HepG2 (cell line): ENCODE results near the gene C5orf34. TPM values are rescaled to one million over a fixed set of nuclear protein-coding genes. Genes with fewer than 3 reads are reported as not detected.
A peak's percentile ranks its signal among the peaks of the same experiment; 100 is the strongest.
"Not testable (repeated sequence)": the region's sequence is repeated elsewhere in the genome, so short reads cannot be mapped to it uniquely, and the experiment has no call there.

Experiments
- ATAC-seq: fragments of 200-7000 bp; cut with Tn5 transposase; 3 replicates; pipeline ENCODE4 v1.9.1; 2020; ENCODE audit warnings: mild to moderate bottlenecking, moderate library complexity
- BruUV-seq: library from RNA; stranded (reverse); fragments of 400-500 nt; replicated peaks from 2 replicates; lab custom pipeline; 2021; lab: Mats Ljungman, UMichigan
- CTCF ChIA-PET: fragments of 300-600 bp; formaldehyde crosslinking; extraction: SDS; loops from one replicate; lab custom pipeline; 2021; ENCODE audit warnings: low total read pairs, inconsistent platforms, low intra/inter-chr PET ratio; lab: Yijun Ruan, JAX
- POLR2A ChIA-PET: fragments of 350-600 bp; sonication (Branson Sonifier 250); formaldehyde crosslinking; loops from one replicate; lab custom pipeline; 2020; ENCODE audit warnings: antibody characterized with exemption, inconsistent platforms; lab: Yijun Ruan, JAX
- DNase-seq: peaks from one replicate; pipeline ENCODE4 v3.0.0-alpha.2; 2015; ENCODE audit warnings: low spot score
- FAIRE-seq: peaks from 3 replicates; lab custom pipeline; 2011; peaks lifted over from hg19 to GRCh38; lab: Jason Lieb, UNC
- H2AFZ ChIP-seq: one replicate; pipeline ENCODE4 v1.6.1; 2011; ENCODE audit warnings: low read length, inconsistent platforms
- H3K27ac ChIP-seq: fragments of 300-600 bp; 3 replicates; pipeline ENCODE4 v1.8.0; 2011; ENCODE audit warnings: mixed run types, mild to moderate bottlenecking, mixed read lengths, low read length, inconsistent platforms; ENCODE audit not compliant: insufficient read depth; ENCODE audit errors: extremely low read length
- H3K27me3 ChIP-seq, 2 experiments: fragments of 200-600 bp in 1 of 2; 2 replicates in 1 of 2; 3 replicates in 1 of 2; pipeline versions ENCODE4 v1.6.0 to v1.8.0; 2011; ENCODE audit warnings: low read length in 2 of 2, mild to moderate bottlenecking in 2 of 2, moderate library complexity in 2 of 2, inconsistent platforms in 1 of 2; ENCODE audit not compliant: insufficient read depth in 2 of 2, control insufficient read depth in 1 of 2
- H3K36me3 ChIP-seq, 2 experiments: fragments of 200-600 bp in 1 of 2; replicated peaks in 1 of 2; 2 replicates in 1 of 2; 3 replicates in 1 of 2; pipeline versions ENCODE4 v1.5.1 to v1.8.0; 2011; ENCODE audit warnings: low read length in 2 of 2, inconsistent platforms in 1 of 2; ENCODE audit not compliant: insufficient read depth in 2 of 2, control insufficient read depth in 1 of 2
- H3K4me1 ChIP-seq: 2 replicates; pipeline ENCODE4 v1.5.1; 2012; ENCODE audit warnings: low read length, inconsistent platforms; ENCODE audit not compliant: insufficient read depth
- H3K4me2 ChIP-seq: 2 replicates; pipeline ENCODE4 v1.6.0; 2011; ENCODE audit warnings: low read depth, low read length, inconsistent platforms
- H3K4me3 ChIP-seq, 3 experiments: fragments of 200-600 bp in 1 of 3; sonication (generic), shearing (Covaris generic) in 1 of 3; replicated peaks in 1 of 3; 2 replicates each; pipeline ENCODE4 v1.5.1; 2011 to 2016; ENCODE audit warnings: low read length in 3 of 3, inconsistent platforms in 2 of 3, low read depth in 2 of 3, mild to moderate bottlenecking in 2 of 3, control low read depth in 1 of 3, mixed read lengths in 1 of 3; ENCODE audit not compliant: insufficient read depth in 1 of 3
- H3K79me2 ChIP-seq: one replicate; pipeline ENCODE4 v1.6.1; 2011; ENCODE audit warnings: low read length, inconsistent platforms; ENCODE audit not compliant: insufficient read depth
- H3K9ac ChIP-seq: 2 replicates; pipeline ENCODE4 v1.6.0; 2011; ENCODE audit warnings: mild to moderate bottlenecking, low read depth, low read length, inconsistent platforms; ENCODE audit not compliant: insufficient read depth
- H3K9me3 ChIP-seq: 2 replicates; pipeline ENCODE4 v1.5.1; 2012; ENCODE audit warnings: mild to moderate bottlenecking, low read length
- H4K20me1 ChIP-seq: 2 replicates; pipeline ENCODE4 v1.6.0; 2011; ENCODE audit warnings: inconsistent platforms, mild to moderate bottlenecking, low read length, moderate library complexity; ENCODE audit not compliant: insufficient read depth
- ARNTL ChIP-seq: sonication (generic); formaldehyde crosslinking; IDR thresholded peaks from 2 replicates; pipeline ENCODE4 v1.4.0; 2020; ENCODE audit warnings: mild to moderate bottlenecking, missing genetic modification reagents
- BRF2 ChIP-seq: sonication (generic); formaldehyde crosslinking; IDR thresholded peaks from 2 replicates; pipeline ENCODE4 v1.8.1; 2022; ENCODE audit warnings: mild to moderate bottlenecking, missing genetic modification reagents
- DR1 ChIP-seq: sonication (generic); formaldehyde crosslinking; IDR thresholded peaks from 2 replicates; pipeline ENCODE4 v1.8.0; 2021; ENCODE audit warnings: mild to moderate bottlenecking, missing genetic modification reagents, inconsistent platforms
- KAT8 ChIP-seq: IDR thresholded peaks from 2 replicates; pipeline ENCODE4 v1.6.1; 2016; ENCODE audit warnings: missing genetic modification reagents, missing compliant biosample characterization
- KMT2A ChIP-seq: sonication (generic); formaldehyde crosslinking; IDR thresholded peaks from 2 replicates; pipeline ENCODE4 v1.4.0; 2020; ENCODE audit warnings: missing genetic modification reagents
- PAX8 ChIP-seq: sonication (generic); formaldehyde crosslinking; IDR thresholded peaks from 2 replicates; pipeline ENCODE4 v1.8.0; 2022; ENCODE audit warnings: mild to moderate bottlenecking, missing genetic modification reagents, borderline replicate concordance
- SP5 ChIP-seq: IDR thresholded peaks from 2 replicates; pipeline ENCODE4 v1.6.1; 2016; ENCODE audit warnings: low read depth, borderline replicate concordance
- SPEN ChIP-seq: sonication (generic); formaldehyde crosslinking; IDR thresholded peaks from 2 replicates; pipeline ENCODE4 v1.5.1; 2020; ENCODE audit warnings: low read depth, mild to moderate bottlenecking, missing genetic modification reagents
- TCF12 ChIP-seq, 2 experiments: fragments of 450-650 bp in 1 of 2; sonication (generic) in 1 of 2; formaldehyde crosslinking in 1 of 2; IDR thresholded peaks; 2 replicates each; pipeline versions ENCODE4 v1.6.1 to v1.8.0; 2017 to 2022; ENCODE audit warnings: antibody characterized with exemption in 1 of 2, mild to moderate bottlenecking in 1 of 2, missing genetic modification reagents in 1 of 2, moderate library complexity in 1 of 2
- ZBTB20 ChIP-seq: sonication (generic); formaldehyde crosslinking; IDR thresholded peaks from 2 replicates; pipeline ENCODE4 v1.8.1; 2023; ENCODE audit warnings: missing genetic modification reagents, low read depth, mild to moderate bottlenecking, borderline replicate concordance
- ZBTB3 ChIP-seq: sonication (generic); formaldehyde crosslinking; IDR thresholded peaks from 2 replicates; pipeline ENCODE4 v1.4.0; 2020; ENCODE audit warnings: low read depth, mild to moderate bottlenecking, moderate library complexity, missing genetic modification reagents, borderline replicate concordance
- ZFX ChIP-seq: sonication (generic); formaldehyde crosslinking; IDR thresholded peaks from 2 replicates; pipeline ENCODE4 v1.4.0; 2020; ENCODE audit warnings: mild to moderate bottlenecking, low read depth, missing genetic modification reagents, moderate library complexity
- ZFY ChIP-seq: sonication (generic); formaldehyde crosslinking; IDR thresholded peaks from 2 replicates; pipeline ENCODE4 v1.4.0; 2020; ENCODE audit warnings: missing genetic modification reagents
- ZHX2 ChIP-seq, 2 experiments: sonication (generic) in 1 of 2; formaldehyde crosslinking in 1 of 2; IDR thresholded peaks; 2 replicates each; pipeline versions ENCODE4 v1.6.1 to v1.9.0; 2014 to 2022; ENCODE audit warnings: antibody characterized with exemption in 1 of 2, borderline replicate concordance in 1 of 2, inconsistent platforms in 1 of 2, low read depth in 1 of 2, missing genetic modification reagents in 1 of 2
- ZNF30 ChIP-seq: sonication (generic); formaldehyde crosslinking; IDR thresholded peaks from 2 replicates; pipeline ENCODE4 v1.5.0; 2020; ENCODE audit warnings: mild to moderate bottlenecking, missing genetic modification reagents
- ZNF567 ChIP-seq: sonication (generic); formaldehyde crosslinking; IDR thresholded peaks from 2 replicates; pipeline ENCODE4 v1.8.1; 2023; ENCODE audit warnings: mild to moderate bottlenecking, missing genetic modification reagents, borderline replicate concordance
- ZNF616 ChIP-seq: sonication (generic); formaldehyde crosslinking; IDR thresholded peaks from 2 replicates; pipeline ENCODE4 v1.5.0; 2020; ENCODE audit warnings: low read depth, mild to moderate bottlenecking, missing genetic modification reagents
- WGBS: methylation state at CpG from one replicate; pipeline ENCODE4 v1.1.6; 2017; ENCODE audit warnings: low lambda C conversion rate; 5-methylcytosine and 5-hydroxymethylcytosine counted together
- in situ Hi-C: cut with HindIII; loops from 2 replicates; pipeline ENCODE4 v1.10.0; 2017; ENCODE audit warnings: low pct_unique_long_range_greater_than_20kb; ENCODE audit not compliant: extremely low pct_ligation_motif_present
- intact Hi-C: fragments of 100-400 bp; cut with micrococcal nuclease; formaldehyde crosslinking; loops from one replicate; pipeline ENCODE4 v1.10.0; 2022; ENCODE audit not compliant: unreplicated experiment
- polyA plus RNA-seq, 8 experiments: library from polyadenylated mRNA; depleted of rRNA in 3 of 8; stranded (reverse) in 7 of 8; unstranded in 1 of 8; fragments of >200 nt; fragmentation: Illumina TruSeq in 4 of 8; extraction: Trizol in 4 of 8; gene quantifications; 2 replicates each; pipeline versions ENCODE4 v1.2.1 to v1.2.3, GENCODE V29; 2011 to 2016; ENCODE audit warnings: low read depth in 4 of 8, missing spikeins in 1 of 8, mixed read lengths in 1 of 8; ENCODE audit not compliant: insufficient read depth in 1 of 8
- total RNA-seq, 5 experiments: library from RNA; depleted of rRNA; stranded (reverse); fragments of >200 nt; fragmentation: Illumina TruSeq; extraction: Trizol; gene quantifications; 2 replicates each; pipeline ENCODE4 v1.2.3, GENCODE V29; 2016; ENCODE audit warnings: low read depth in 1 of 5

Gene C5orf34
- total and polyA plus RNA-seq, 2 of the 13 experiments (the other 11 are each of a cell fraction or from before 2014, with no cell fraction given) = 3.2 to 6.4 TPM

DNA sequence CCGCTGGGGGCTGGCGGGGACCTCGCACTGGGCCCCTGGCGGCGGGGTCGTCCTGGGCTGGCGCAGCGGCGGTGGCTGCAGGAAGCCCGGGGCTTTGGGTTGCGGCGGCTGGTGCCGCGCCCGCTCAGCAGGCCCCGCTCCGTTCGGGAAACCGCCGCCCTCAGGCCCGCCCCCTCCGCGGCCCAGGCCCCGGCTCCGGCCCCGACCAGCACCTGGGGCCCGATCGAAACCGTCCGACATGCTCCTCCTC lies 41.6 kb upstream of the C5orf34 start:
- DNase-seq; FAIRE-seq; in situ Hi-C loops; BruUV-seq; CTCF ChIA-PET; H2AFZ ChIP-seq; H3K27me3 ChIP-seq; H3K9me3 ChIP-seq; TF ChIP-seq TCF12 (IDR thresholded peaks at IDR 0.05); ZHX2 (IDR thresholded peaks at IDR 0.05; ENCODE audit: low read depth): not testable (repeated sequence)
- H3K36me3 ChIP-seq = peaks cover 6 to 32% of the 10 kb centered on the region in 2 experiments; a peak in 4 of 5 replicates
- H3K4me1 ChIP-seq = peaks cover 49% of the 10 kb centered on the region
- peak overlapping the region; percentile 95 for H3K27ac ChIP-seq
- peaks cover 48% of the 10 kb centered on the region for H3K79me2 ChIP-seq
- intact Hi-C loops = loop anchor here (1.0 to 5.0 kb wide), 3 partner anchors 46 to 154 kb away; partner anchors contain the start of gene TMEM267
- peak; percentile 93 for ATAC-seq
- peak overlapping the region; percentile 98 for H3K4me2 ChIP-seq
- POLR2A ChIA-PET = interaction anchor here (1.2 to 2.8 kb wide), 4 partner anchors 9 to 243 kb away, joined by 4 to 16 read pairs (median 4); partner anchors contain the start of genes HMGCS1 and TMEM267
- peak overlapping the region; percentile 93 for H3K9ac ChIP-seq
- no CpG with 5 or more reads among the region's 30 CpGs for WGBS
- H4K20me1 ChIP-seq = peaks cover 11% of the 10 kb centered on the region
- H3K4me3 ChIP-seq = peak overlapping the region; percentile 77 to 90 (median 84)
- TF ChIP-seq ZNF30 (CRISPR knock-in tag) (peak; percentile 3; the same call in 1 of the 2 replicates), ARNTL (peak; percentile 5; the same call in 1 of the 2 replicates), PAX8 (CRISPR knock-in tag) (peak; percentile 28; the same call in 1 of the 2 replicates), SPEN (peak; percentile 68; the same call in 1 of the 2 replicates), ZBTB20 (CRISPR knock-in tag) (0 out of 2 replicates have a peak, but pooled peaks have one; percentile 4), BRF2 (peak; percentile 49; the same call in 1 of the 2 replicates), KAT8 (CRISPR knock-in tag) (0 out of 2 replicates have a peak, but pooled peaks have one; percentile 40), ZNF567 (CRISPR knock-in tag) (0 out of 2 replicates have a peak, but pooled peaks have one; percentile 24), ZNF616 (0 out of 2 replicates have a peak, but pooled peaks have one; percentile 52), ZFY (CRISPR knock-in tag) (peak; percentile 95), ZFX (peak; percentile 95; the same call in 1 of the 2 replicates), KMT2A (CRISPR knock-in tag) (peak; percentile 48; the same call in 1 of the 2 replicates), TCF12 (CRISPR knock-in tag; IDR thresholded peaks at IDR 0.05) (0 out of 2 replicates have a peak, but pooled peaks have one; percentile 7), SP5 (CRISPR knock-in tag) (0 out of 2 replicates have a peak, but pooled peaks have one; percentile 12), ZHX2 (CRISPR knock-in tag; IDR thresholded peaks at IDR 0.05; ENCODE audit: borderline replicate concordance) (peak; percentile 21; the same call in 1 of the 2 replicates), DR1 (CRISPR knock-in tag) (peak; percentile 23; the same call in 1 of the 2 replicates), ZBTB3 (CRISPR knock-in tag) (0 out of 2 replicates have a peak, but pooled peaks have one; percentile 3)
